Hepatocyte (in vitro differentiated cells): ENCODE measurements around the gene HMCN1.

Experiments
- CTCF ChIP-seq: fragments of 200-600 bp; sonication (generic); IDR thresholded peaks from 2 replicates; pipeline ENCODE4 v1.5.1; 2016; ENCODE audit warnings: antibody characterized with exemption, mild to moderate bottlenecking; ENCODE audit not compliant: poor library complexity
- EZH2 ChIP-seq: fragments of 200-600 bp; sonication (generic); IDR thresholded peaks from 2 replicates; pipeline ENCODE4 v1.6.1; 2016; ENCODE audit warnings: antibody characterized with exemption, mild to moderate bottlenecking, borderline replicate concordance

GRCh38 chr1:186054932-186055331 lies 320.7 kb downstream of the HMCN1 start:
- TF ChIP-seq CTCF: no peak
- no peak for TF ChIP-seq EZH2
